Stimulated activated CD8-positive, alpha-beta memory T cell treated with anti-CD3 and anti-CD28 coated beads, Interleukin-4, amount 100 ng/mL, for 48 hours (primary cell): Measurements from ENCODE around the gene SHBG.
"Not testable (repeated sequence)": the region's sequence is repeated elsewhere in the genome, so short reads cannot be mapped to it uniquely, and the experiment has no call there.

Experiments
- DNase-seq: peaks from one replicate; pipeline ENCODE4 v3.0.0-alpha.2; 2020

SHBG gene, protein sequence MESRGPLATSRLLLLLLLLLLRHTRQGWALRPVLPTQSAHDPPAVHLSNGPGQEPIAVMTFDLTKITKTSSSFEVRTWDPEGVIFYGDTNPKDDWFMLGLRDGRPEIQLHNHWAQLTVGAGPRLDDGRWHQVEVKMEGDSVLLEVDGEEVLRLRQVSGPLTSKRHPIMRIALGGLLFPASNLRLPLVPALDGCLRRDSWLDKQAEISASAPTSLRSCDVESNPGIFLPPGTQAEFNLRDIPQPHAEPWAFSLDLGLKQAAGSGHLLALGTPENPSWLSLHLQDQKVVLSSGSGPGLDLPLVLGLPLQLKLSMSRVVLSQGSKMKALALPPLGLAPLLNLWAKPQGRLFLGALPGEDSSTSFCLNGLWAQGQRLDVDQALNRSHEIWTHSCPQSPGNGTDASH

DNA sequence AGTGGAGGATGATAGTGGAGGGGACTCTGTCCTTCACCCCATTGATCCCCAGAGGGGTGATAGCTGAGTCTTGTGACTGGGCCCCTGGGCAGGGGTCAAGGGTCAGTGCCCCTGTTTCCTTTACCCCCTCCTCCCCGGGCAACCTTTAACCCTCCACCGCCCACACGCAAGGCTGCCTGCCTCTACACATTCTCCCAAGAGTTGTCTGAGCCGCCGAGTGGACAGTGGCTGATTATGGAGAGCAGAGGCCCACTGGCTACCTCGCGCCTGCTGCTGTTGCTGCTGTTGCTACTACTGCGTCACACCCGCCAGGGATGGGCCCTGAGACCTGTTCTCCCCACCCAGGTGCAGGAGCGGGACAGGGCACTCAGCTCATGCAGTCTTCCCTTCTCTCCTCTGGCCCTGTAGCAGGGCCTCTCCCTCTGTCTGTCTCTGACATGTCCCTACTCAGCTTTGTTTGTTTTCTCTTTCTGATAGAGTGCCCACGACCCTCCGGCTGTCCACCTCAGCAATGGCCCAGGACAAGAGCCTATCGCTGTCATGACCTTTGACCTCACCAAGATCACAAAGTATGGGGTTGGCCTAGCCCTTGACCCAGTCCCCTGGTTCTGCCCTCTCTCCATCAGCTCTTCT is at the start of gene SHBG:
Gene SHBG, plus strand, starts transcription at position 197 of the 633 bp plus-strand sequence. Its CDS starts 38 bp downstream, at position 235.
- no peak for DNase-seq

DNA sequence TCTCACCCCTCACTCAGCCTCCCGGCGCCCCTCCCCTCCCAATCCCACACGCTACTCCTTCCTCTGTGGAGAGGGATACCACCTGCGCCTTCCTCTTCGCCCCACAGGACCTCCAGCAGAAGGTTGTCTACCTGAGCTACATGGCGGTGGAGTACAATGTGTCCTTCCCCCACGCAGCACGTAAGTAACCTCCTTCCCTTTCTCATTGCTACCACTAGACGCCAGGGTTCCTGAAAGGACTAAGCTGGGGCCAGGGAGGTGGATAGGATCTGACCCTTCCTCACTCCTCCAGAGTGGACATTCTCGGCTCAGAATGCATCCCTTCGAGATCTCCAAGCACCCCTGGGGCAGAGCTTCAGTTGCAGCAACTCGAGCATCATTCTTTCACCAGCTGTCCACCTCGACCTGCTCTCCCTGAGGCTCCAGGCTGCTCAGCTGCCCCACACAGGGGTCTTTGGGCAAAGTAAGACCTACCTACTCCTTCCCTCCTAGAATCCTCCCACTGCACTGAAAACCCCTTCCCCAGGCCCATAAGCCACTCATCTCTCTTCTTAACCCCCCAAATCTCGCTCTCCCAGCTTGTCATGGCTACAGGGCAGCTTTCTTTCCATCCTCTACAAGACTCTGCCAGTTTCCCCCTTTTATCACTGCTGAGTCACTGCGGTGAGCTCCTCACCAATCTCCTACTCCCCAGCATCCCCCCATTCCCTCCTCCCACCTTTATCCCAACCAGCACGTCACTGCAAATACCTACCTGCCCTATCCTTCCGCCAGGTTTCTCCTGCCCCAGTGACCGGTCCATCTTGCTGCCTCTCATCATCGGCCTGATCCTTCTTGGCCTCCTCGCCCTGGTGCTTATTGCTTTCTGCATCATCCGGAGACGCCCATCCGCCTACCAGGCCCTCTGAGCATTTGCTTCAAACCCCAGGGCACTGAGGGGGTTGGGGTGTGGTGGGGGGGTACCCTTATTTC is 49.0 kb upstream of the SHBG start:
- no peak for DNase-seq

DNA sequence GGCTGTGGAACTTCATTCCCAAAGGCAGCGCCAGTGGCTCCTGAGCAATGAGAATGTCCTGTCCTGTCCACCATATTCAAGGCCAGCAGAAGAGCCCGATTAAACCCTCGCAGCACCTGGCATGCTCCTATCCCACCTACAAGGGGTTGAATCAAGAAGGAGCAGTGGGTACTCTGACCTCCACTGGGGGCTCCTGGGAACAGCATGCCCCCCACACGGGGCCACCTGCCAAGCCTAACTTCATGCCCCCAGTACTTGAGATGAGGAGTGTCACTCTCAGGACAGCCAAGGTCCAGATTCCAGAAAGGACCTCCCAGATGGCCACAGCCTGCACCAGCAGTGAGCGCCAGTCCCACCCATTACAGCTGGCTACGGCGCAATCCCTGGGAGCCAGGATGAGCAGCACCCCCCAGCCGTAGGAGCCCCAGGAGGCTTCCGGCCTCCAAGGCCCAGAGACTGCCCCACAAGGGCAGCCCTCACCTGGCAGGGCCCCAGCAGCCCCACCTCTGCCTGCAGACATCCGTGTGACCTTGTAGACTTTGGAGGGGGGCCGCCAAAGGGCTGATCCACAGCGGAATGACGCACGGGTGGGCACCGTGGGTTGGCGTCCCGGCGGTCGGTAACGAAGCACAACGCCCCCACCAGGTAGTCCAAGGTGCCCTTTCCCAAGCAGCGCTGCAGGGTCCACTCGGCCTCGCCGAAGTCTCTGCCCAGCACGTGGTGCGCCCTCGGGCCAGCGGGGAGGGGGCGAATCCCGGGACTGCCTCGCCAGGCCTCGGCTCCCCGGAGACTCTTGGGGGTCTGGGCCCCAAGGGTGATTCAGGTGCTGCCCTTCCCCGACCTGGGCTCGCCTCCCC is 47.3 kb upstream of the SHBG start:
- no peak for DNase-seq

DNA sequence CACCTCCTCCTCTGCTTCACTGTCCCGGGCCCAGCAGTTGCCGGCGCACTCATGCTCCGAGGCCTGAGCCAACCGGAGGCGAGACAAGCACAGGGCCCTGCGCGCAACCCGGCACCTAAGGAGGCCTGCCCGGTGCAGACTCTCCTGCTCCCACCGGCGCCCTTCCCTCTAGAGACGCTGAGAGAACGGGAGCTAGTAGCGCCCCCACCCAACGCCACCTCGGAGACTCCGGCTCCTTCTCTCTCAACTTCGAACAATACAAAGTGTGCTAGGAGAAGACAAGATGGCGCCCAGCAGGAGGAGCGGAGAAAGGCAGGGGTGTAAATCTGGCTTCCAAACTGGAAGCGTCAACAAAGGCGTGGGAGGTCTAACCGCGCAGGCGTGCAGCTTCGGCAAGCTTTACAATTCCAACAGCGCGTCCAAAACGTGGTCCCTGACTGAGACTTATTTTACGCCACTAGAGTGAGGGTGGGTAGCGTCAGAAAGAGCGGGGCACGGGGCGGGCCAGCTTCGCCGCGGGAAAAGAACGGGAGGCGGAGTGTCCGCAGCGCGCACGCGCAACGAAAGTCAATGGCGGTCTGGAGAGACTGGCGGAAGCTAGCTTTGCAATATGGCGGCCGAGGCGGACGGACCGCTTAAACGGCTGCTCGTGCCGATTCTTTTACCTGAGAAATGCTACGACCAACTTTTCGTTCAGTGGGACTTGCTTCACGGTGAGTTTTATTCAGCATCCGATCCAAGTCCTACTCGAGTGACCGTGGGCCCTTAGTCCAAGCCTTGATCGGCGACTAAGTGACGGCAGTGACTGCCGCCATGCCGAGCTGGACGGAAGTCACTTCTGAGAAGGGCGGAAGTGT is 46.5 kb upstream of the SHBG start, which contains the start of gene MPDU1:
Gene MPDU1, plus strand, starts transcription at position 600 of the 857 bp plus-strand sequence. Its CDS starts 11 bp downstream, at position 611.
- DNase-seq = peak; percentile 95

DNA sequence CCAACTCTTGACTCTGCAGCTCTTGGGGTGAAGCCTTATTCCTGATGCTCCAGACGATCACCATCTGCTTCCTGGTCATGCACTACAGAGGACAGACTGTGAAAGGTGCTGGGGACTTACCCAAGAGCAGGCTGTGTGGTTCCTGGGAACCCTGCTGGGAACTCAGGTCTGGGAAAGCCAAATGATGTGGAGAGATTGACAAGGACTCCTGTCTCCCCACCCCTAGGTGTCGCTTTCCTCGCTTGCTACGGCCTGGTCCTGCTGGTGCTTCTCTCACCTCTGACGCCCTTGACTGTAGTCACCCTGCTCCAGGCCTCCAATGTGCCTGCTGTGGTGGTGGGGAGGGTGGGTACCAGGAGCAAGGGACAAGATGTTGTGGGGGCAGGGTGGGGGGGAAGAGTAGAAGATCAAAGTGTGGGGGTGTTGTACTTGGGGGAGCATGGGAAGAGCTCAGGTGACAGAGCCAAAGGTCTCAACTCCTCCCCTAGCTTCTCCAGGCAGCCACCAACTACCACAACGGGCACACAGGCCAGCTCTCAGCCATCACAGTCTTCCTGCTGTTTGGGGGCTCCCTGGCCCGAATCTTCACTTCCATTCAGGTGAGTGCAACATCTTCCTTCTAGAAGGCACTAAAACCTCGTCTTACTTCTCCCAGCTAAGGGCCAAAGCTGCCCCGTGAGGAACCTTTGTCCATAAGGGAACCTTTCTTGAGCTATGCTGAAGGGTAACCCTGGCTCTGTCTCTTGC is 43.1 kb upstream of the SHBG start:
- DNase-seq = no peak

DNA sequence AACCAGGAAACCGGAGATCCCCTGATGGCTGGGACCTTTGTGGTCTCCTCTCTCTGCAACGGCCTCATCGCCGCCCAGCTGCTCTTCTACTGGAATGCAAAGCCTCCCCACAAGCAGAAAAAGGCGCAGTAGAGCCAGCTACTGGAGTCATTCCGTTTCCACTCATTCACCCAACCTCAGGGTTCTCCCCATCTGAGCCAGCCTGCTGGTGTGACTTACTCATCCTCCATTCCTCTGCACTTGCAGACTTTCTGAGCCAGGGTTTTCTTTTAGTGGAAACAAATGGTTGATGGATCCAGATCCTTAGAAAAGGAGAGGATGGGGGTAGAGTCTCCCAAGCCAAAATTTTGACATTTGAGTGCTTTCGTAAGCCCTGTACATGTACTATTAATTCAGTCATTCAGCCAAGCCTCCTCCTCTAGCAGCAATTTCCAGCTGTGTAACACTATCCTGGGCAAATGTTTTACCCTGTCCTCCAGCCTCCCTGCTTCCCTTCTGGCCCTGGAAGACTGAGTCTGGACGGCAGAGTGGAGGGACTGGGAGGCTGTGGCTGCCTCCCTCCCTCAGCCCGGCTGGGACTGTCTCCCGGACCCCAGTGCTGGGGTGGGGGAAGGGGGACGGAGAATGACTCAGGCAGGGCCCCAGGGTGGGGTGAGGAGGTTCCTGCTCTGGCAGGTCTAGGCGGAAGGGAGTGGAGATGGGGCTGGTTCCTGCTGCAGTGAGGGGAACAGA is 42.3 kb upstream of the SHBG start:
- no peak for DNase-seq

DNA sequence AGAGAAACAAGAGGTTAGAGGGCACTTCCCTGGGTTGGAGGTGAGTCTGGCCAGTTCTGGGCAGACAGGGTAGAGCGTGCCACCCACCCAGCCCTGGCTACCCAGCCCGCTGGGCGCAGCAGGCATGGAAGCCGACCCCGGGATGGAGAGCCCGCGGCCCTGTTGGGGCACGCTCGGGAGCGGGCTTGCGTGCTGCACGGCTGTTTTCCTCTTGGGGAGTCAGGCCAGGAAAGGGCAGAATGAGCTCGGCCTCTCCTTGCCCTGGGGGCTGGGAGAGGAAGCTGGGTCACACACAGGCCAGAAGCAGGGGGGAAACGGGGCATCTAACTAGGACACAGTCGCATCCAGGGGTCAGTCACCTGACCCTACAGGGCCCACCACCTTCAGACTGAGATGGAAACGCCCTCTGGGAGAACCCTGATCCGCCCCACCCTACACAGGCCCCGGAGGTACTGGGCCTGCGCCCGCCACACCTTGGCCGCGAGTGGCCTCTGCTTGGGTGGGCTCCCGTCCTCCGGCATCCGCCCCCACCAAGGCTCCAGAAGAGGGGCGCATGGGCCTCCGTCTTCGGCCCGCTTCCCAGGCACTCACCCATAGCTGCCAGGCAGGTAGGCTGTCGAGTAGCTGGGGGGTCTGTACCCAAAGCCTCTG is 41.3 kb upstream of the SHBG start:
- DNase-seq = no peak

DNA sequence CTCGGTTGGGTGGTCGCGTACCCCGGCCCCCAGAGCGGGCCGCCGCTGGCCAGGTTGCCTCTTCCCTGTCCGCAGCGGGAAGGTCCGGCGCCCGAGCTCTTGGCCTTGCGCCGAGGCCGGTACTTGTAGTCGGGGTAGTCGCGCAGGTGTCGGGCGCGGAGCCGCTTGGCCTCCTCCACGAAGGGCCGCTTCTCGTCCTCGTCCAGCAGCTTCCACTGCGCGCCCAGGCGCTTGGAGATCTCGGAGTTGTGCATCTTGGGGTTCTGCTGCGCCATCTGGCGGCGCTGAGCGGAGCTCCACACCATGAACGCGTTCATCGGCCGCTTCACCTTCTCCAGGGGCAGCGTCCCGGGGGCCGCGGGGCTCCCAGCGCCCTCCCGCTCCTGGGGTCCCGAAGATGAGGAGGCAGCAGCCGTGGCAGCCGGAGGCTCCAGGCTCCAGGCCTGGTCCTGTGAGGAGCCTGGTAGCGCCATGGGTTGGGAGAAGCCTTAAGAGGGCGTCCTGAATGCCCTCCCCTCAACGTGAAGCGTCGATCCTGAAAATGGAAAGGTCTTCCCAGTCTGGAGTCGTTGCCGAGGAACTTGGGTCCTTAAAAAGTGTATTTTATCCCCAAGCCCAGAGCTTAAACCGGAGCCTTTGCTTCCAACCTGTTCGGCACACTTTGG is 40.6 kb upstream of the SHBG start:
- DNase-seq = peak; percentile 77

DNA sequence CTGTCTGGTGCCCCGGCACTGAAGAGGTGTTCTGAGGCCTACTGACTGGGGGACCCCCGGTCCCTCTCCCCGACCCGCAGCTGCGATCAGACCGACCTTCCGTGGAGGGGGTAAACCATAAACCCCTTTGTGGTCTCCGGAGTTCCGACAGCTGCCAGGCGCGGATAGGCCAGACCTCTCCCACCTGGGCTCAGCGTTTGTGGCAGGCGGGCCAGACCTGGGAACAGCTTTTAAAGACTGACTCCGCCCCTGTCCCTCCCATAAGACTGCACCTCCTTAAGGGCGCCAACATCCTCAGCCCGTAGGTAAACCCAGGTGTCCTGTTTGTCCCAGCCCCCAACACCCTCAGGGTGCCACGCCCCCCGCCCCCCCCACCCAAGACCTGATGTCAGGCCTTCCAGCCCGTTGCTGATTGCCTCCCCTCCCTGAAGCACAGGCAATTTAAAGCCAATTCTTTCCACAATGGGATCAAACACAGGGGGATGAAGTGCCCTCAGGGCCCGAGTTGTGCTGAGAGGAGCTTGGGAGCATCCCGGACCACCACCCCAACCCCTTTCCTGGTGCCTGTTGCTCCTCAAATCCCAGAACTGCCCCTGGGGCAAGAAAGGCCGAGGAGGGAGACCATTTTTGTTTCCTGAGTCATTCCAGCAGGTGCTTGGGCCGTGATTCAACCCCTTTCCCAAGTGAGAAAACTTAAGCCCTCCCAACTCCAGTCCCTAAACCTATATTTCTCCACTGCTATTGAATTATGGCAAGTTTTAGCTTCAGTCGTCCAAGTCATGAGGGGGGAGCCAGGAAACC is 39.8 kb upstream of the SHBG start, which contains the start of gene SOX15:
Gene SOX15, minus strand, starts transcription at position 204 of the 801 bp plus-strand sequence. CDS start 418 bp downstream, outside the sequence.
- no peak for DNase-seq

DNA sequence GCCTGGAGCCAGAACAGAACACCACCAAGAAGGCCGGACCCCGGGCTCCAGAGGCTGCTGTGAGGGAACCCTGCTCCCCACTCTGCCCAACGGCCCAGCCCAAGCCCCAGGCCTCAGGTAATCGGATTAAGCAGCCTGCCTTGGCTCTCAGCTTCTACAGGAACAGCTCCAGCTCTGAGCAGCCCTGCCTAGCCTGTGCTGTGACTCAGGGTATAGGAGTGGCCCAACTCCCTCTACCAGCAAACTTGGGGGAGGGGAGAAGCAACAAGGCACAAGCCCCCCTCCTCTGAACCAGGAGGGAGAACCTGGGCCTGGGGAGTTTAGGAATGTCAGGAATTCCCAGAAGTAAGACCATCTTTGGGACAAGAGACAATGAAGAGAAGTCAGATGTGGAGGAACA is 39.2 kb upstream of the SHBG start:
- DNase-seq = no peak

DNA sequence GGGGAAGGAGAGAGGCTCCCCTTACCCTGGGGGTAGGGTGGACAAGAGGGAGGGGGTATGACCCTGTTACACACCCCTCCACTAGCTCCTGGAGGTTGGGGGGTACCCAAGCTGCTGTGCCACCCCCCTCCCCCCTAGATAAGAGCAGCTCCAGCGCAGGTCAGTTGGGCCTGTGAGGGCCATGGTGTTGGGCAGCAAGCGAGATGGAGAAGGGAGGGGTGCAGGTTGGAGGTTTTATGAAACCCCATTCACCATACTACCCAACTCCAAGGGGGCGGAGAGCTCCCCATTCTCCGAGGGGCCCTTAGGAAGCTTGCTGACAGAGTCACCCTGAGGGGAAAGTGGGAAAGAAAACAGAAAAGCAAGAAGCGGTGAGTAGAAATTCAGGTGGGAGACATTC is 38.3 kb upstream of the SHBG start:
- DNase-seq = no peak

DNA sequence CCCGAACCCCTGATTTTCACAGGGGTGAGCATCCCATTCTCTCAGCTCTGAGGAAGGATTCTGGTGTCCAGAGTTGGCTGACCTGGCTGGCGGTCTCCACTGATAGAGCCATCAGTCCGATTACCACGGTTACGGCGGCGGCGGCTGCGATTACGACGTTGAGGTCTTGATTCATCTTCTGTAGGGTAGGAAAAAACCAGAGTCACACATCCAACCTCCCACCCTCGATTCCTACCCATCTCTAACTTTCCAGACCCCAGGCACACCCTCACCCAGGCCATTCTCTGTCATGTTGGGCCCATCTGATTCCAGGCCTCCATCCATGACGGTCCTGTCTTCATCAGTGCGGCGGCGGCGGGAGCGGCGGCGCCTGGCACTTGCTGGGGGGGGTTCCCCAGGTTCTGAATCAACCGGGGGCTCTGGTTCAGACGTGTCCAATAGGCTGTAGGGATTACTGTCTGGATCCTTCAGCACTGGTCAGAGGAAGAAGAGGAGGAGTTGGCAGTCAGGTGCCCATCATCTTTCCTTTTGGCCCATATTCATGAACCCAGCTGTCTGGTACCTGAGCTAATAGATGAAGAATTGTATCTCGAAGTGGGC is 37.4 kb upstream of the SHBG start:
- DNase-seq = no peak

DNA sequence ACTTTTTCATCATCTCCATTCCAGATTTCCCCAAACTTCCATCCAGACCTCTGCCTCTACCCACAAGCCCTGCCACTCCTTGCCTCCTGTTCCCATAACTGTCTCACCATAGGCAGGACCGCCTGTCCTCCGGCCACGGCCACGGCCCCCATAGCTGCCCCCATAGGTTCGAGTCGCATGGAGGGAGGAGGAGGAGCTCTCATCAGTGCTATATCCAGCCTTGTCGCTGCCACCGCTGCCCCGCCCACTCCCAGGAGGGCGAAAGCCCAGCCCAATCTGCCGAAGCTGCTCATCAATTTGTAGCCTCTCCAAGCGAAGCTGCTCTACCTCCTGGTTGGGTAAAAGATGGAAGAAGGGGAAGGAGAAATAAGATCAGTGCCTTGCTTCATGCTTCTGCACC is 36.6 kb upstream of the SHBG start:
- DNase-seq = no peak

DNA sequence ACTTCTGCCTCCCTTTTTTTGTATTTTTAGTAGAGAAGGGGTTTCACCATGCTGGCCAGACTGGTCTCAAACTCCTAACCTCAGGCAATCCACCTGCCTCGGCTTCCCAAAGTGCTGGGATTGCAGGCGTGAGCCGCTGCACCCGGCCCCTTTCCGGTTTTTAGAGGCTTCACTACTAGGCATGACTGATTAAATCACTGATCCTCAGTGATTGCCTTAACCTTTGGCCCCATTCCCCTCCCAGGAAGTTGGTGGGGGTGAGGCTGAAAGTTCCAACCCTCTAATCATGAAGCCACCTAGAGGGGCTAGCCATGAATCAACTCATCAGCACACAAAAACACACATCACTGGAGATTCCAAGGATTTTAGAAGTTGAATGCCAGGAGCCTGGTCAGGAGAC is 32.4 kb upstream of the SHBG start:
- not testable (repeated sequence) for DNase-seq

DNA sequence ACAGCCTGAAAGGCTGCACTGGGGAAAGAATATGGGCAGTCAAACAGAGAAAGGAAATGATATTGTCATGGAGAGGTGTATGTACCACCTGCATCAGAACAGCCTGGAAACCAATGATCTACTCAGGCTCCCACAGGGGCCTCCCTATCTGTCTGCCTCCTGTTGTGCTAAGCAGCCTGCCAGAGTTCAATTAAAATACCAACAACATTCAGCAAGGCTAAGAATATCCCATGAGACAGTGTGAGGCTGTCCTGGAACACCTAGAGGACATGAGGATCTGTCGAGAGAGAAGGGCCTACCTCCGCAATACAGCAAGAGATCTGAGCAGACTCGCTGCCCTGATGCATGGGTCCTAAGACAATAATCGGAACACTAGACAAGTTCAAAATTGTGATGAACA is 23.7 kb upstream of the SHBG start:
- DNase-seq = no peak

DNA sequence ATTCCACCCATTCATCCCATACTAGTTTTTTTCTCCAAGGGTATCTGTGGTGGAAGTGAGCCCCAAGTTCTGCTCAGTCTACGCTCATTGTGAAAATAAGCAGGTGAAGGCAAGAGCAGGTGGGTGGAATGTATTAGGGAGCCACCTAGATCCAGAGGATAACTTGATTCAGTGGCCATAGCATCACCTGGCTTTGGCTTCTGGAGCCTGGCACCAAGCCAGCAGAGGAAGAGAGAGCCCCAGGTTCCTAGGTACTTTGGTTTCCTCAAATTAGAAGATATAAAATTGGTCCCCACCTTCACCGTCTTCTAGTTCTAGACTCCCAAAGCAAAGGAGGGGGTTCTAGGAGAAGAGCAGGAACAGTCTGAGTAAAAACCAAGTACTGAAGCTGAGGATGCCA is 19.3 kb upstream of the SHBG start:
- DNase-seq = no peak

DNA sequence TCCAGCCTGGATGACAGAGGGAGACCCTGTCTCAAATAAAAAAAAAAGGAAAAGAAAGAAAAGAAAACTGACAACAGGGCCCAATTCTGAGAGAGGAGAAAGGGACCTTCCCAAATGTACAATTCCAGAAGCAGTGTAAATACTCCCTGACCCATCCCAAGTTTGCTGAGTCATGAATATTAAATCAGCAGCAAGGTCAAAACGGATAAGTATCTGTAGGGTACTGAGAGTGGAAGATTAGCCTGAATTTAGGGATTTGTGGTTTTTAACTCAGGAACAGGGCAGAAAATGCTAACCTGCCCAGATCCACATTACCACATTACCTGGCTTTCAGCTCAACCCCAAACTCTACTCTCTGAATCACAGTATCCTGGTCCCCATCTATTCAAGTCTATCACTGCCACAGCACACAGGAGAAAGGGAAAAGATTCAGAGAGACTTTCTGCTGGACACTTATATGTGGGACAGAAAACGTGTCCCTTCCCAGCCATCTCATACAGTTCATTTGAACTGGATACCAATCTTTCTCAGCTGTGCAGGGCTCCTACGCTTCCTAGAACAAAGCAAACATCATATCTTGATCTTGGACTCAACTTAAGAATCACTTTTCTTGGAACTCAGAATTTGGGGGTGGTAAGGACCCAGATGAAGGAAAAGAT is 18.2 kb upstream of the SHBG start:
- no peak for DNase-seq
